Measurements from ENCODE around the gene SLC6A12. TPM values are rescaled to one million over a fixed set of nuclear protein-coding genes. Genes with fewer than 3 reads are reported as not detected.

Gene SLC6A12
- total and polyA plus RNA-seq, 2 donors (not counting 3 experiments of a cell fraction or from before 2014, with no cell fraction given), result not detected

GRCh38 chr12:229441-230191 lies 15.7 kb upstream of the SLC6A12 start:
- H3K9ac ChIP-seq (replicated peaks; ENCODE audit: extremely low read depth, insufficient read depth, low read length), result no peak overlapping the region

DNA sequence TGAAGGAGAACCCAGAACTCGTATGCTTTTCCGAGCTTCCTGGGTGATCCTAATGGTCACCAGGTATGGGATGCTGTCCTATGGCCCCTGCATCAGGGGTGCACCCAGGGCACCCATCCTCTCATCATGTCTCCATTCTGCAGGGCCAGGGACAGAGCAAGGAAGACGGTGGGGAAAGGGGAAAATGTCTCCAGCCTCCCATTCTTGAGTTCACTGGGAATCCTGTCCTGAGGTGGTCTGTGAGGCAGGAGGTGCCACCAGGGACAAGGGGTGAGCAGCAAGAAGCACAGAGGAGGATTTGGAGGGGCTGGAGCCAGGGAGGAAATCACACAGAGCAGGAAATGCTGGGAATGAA lies 14.9 kb upstream of the SLC6A12 start:
- Histone ChIP-seq H3K9me3 (replicated peaks; ENCODE audit: control insufficient read depth, insufficient read depth, low read length) (no peaks in the 10 kb centered on the region), H3K4me3 (replicated peaks in 1 of 3; ENCODE audit: insufficient read depth in 1 of 3, low read depth in 1 of 3, low read length in 3 of 3) (no peak overlapping the region), H3K4me2 (ENCODE audit: insufficient read depth, low read length) (no peak overlapping the region), H3K9me1 (replicated peaks; ENCODE audit: control insufficient read depth, extremely low read depth, insufficient read depth, low read length) (no peaks in the 10 kb centered on the region), H2AFZ (ENCODE audit: low read depth, low read length) (no peak overlapping the region), H3K27me3 (ENCODE audit: control insufficient read depth in 2 of 2, insufficient read depth in 2 of 2, low read length in 2 of 2) (peaks cover 2 to 3% of the 10 kb centered on the region in 2 experiments), H3K4me1 (ENCODE audit: control insufficient read depth, extremely low read depth, insufficient read depth, low read length) (no peaks in the 10 kb centered on the region), H3K9ac (replicated peaks; ENCODE audit: extremely low read depth, insufficient read depth, low read length) (no peak overlapping the region), H3K79me2 (ENCODE audit: control insufficient read depth, insufficient read depth, low read length) (no peaks in the 10 kb centered on the region), H3K36me3 (ENCODE audit: control insufficient read depth in 2 of 2, extremely low read depth in 1 of 2, insufficient read depth in 2 of 2, low read length in 2 of 2) (no peaks in the 10 kb centered on the region), H4K20me1 (replicated peaks; ENCODE audit: control insufficient read depth, extremely low read depth, insufficient read depth, low read length) (no peaks in the 10 kb centered on the region), H3K27ac (ENCODE audit: insufficient read depth, low read depth, low read length) (no peak overlapping the region)
- no TSS peak for BruUV-seq (replicated peaks)
- ChIA-PET POLR2A (no interaction called here), CTCF (no interaction called here)
- intact Hi-C loops (cut with micrococcal nuclease) (no loop called here), dilution Hi-C loops (cut with MboI; ENCODE audit: extremely low pct_ligation_motif_present, low sequenced_read_pairs) (no loop called here)
- no peak for TF ChIP-seq MYC (IDR thresholded peaks at IDR 0.05; ENCODE audit: low read depth, low read length)
- TF ChIP-seq CTCF (IDR thresholded peaks at IDR 0.05; ENCODE audit: extremely low read depth in 1 of 2, insufficient read depth in 1 of 2, low read depth in 1 of 2, low read length in 2 of 2), result no peak
- TF ChIP-seq MAX (IDR thresholded peaks at IDR 0.05; ENCODE audit: insufficient read depth, insufficient read length), result no peak
- TF ChIP-seq POLR2AphosphoS5 (IDR thresholded peaks at IDR 0.05; ENCODE audit: insufficient read depth, low read depth, low read length), result no peak
- TF ChIP-seq GATA2 (IDR thresholded peaks at IDR 0.05; ENCODE audit: insufficient read depth, insufficient read length, low read depth, low read length), result no peak
- TF ChIP-seq JUN (IDR thresholded peaks at IDR 0.05; ENCODE audit: borderline replicate concordance, insufficient read depth, insufficient read length, low read depth), result no peak
- TF ChIP-seq EZH2 (IDR thresholded peaks at IDR 0.05; ENCODE audit: borderline replicate concordance, low read depth, low read length, severe bottlenecking), result no peak
- no peak for TF ChIP-seq POLR2A (IDR thresholded peaks at IDR 0.05; ENCODE audit: low read depth, low read length)
- no peak for TF ChIP-seq FOS (IDR thresholded peaks at IDR 0.05; ENCODE audit: borderline replicate concordance, insufficient read depth, low read length)
- FAIRE-seq (no peak), DNase-seq (ENCODE audit: low read depth, low spot score) (no peak)

More at GRCh38 chr12:229441-230191, 15.7 kb upstream of the SLC6A12 start:
- dilution Hi-C loops (cut with MboI; ENCODE audit: extremely low pct_ligation_motif_present, low sequenced_read_pairs) (no loop called here), intact Hi-C loops (cut with micrococcal nuclease) (no loop called here)
- H3K4me3 ChIP-seq (replicated peaks in 1 of 3; ENCODE audit: insufficient read depth in 1 of 3, low read depth in 1 of 3, low read length in 3 of 3), result no peak overlapping the region
- ChIA-PET POLR2A (no interaction called here), CTCF (no interaction called here)
- no peaks in the 10 kb centered on the region for H3K36me3 ChIP-seq (ENCODE audit: control insufficient read depth in 2 of 2, extremely low read depth in 1 of 2, insufficient read depth in 2 of 2, low read length in 2 of 2)
- peaks cover 2 to 3% of the 10 kb centered on the region in 2 experiments for H3K27me3 ChIP-seq (ENCODE audit: control insufficient read depth in 2 of 2, insufficient read depth in 2 of 2, low read length in 2 of 2)
- no peaks in the 10 kb centered on the region for H3K79me2 ChIP-seq (ENCODE audit: control insufficient read depth, insufficient read depth, low read length)
- H4K20me1 ChIP-seq (replicated peaks; ENCODE audit: control insufficient read depth, extremely low read depth, insufficient read depth, low read length), result no peaks in the 10 kb centered on the region
- no peak overlapping the region for H2AFZ ChIP-seq (ENCODE audit: low read depth, low read length)
- no peak overlapping the region for H3K4me2 ChIP-seq (ENCODE audit: insufficient read depth, low read length)
- FAIRE-seq (no peak), DNase-seq (ENCODE audit: low read depth, low spot score) (no peak)
- H3K27ac ChIP-seq (ENCODE audit: insufficient read depth, low read depth, low read length), result no peak overlapping the region
- no TSS peak for BruUV-seq (replicated peaks)
- H3K9me3 ChIP-seq (replicated peaks; ENCODE audit: control insufficient read depth, insufficient read depth, low read length), result no peaks in the 10 kb centered on the region
- H3K4me1 ChIP-seq (ENCODE audit: control insufficient read depth, extremely low read depth, insufficient read depth, low read length), result no peaks in the 10 kb centered on the region
- no peak for TF ChIP-seq FOS (IDR thresholded peaks at IDR 0.05; ENCODE audit: borderline replicate concordance, insufficient read depth, low read length)
- no peak for TF ChIP-seq EZH2 (IDR thresholded peaks at IDR 0.05; ENCODE audit: borderline replicate concordance, low read depth, low read length, severe bottlenecking)
- no peak for TF ChIP-seq POLR2A (IDR thresholded peaks at IDR 0.05; ENCODE audit: low read depth, low read length)
- no peak for TF ChIP-seq GATA2 (IDR thresholded peaks at IDR 0.05; ENCODE audit: insufficient read depth, insufficient read length, low read depth, low read length)
- no peaks in the 10 kb centered on the region for H3K9me1 ChIP-seq (replicated peaks; ENCODE audit: control insufficient read depth, extremely low read depth, insufficient read depth, low read length)

Measured in endothelial cell of umbilical vein (primary cell).